ENCODE measurements around the gene TJP2.

TJP2 gene

GRCh38 chr9:69165581-69165980 is 8.5 kb upstream of the TJP2 start:
- Histone ChIP-seq H3K4me1 (ENCODE audit: low read depth, poor library complexity, severe bottlenecking) (no peaks in the 10 kb centered on the region), H3K4me2 (no peak overlapping the region), H3K27me3 (ENCODE audit: insufficient read depth, low read depth) (no peaks in the 10 kb centered on the region), H3K27ac (no peak overlapping the region), H3K4me3 (IDR thresholded peaks at IDR 0.05; ENCODE audit: insufficient read depth, low read depth, low read length) (no peak overlapping the region), H4K20me1 (ENCODE audit: insufficient read depth) (no peaks in the 10 kb centered on the region), H3K9ac (no peak overlapping the region), H3K36me3 (ENCODE audit: insufficient read depth) (no peaks in the 10 kb centered on the region), H3K79me2 (ENCODE audit: insufficient read depth, low read depth) (no peaks in the 10 kb centered on the region), H2AFZ (ENCODE audit: low read depth) (no peak overlapping the region)
- TF ChIP-seq CTCF (conservative IDR thresholded peaks at IDR 0.05; ENCODE audit: low read depth, low read length): no peak

GRCh38 chr9:69168709-69169217 is 5.3 kb upstream of the TJP2 start:
- no peaks in the 10 kb centered on the region for H3K36me3 ChIP-seq (ENCODE audit: insufficient read depth)
- no peak overlapping the region for H3K4me2 ChIP-seq
- no peaks in the 10 kb centered on the region for H3K79me2 ChIP-seq (ENCODE audit: insufficient read depth, low read depth)
- no peak overlapping the region for H3K27ac ChIP-seq
- H4K20me1 ChIP-seq (ENCODE audit: insufficient read depth): no peaks in the 10 kb centered on the region
- peaks cover 10% of the 10 kb centered on the region for H3K4me1 ChIP-seq (ENCODE audit: low read depth, poor library complexity, severe bottlenecking)
- no peak for TF ChIP-seq CTCF (conservative IDR thresholded peaks at IDR 0.05; ENCODE audit: low read depth, low read length)
- H2AFZ ChIP-seq (ENCODE audit: low read depth): no peak overlapping the region
- H3K9ac ChIP-seq: no peak overlapping the region
- H3K27me3 ChIP-seq (ENCODE audit: insufficient read depth, low read depth): no peaks in the 10 kb centered on the region
- H3K4me3 ChIP-seq (IDR thresholded peaks at IDR 0.05; ENCODE audit: insufficient read depth, low read depth, low read length): no peak overlapping the region

GRCh38 chr9:69170231-69170630 is 3.8 kb upstream of the TJP2 start:
- no peaks in the 10 kb centered on the region for H4K20me1 ChIP-seq (ENCODE audit: insufficient read depth)
- no peak overlapping the region for H2AFZ ChIP-seq (ENCODE audit: low read depth)
- no peak overlapping the region for H3K9ac ChIP-seq
- no peaks in the 10 kb centered on the region for H3K36me3 ChIP-seq (ENCODE audit: insufficient read depth)
- H3K27me3 ChIP-seq (ENCODE audit: insufficient read depth, low read depth): no peaks in the 10 kb centered on the region
- no peak overlapping the region for H3K27ac ChIP-seq
- no peaks in the 10 kb centered on the region for H3K79me2 ChIP-seq (ENCODE audit: insufficient read depth, low read depth)
- peaks cover 16% of the 10 kb centered on the region for H3K4me1 ChIP-seq (ENCODE audit: low read depth, poor library complexity, severe bottlenecking)
- no peak overlapping the region for H3K4me3 ChIP-seq (IDR thresholded peaks at IDR 0.05; ENCODE audit: insufficient read depth, low read depth, low read length)
- no peak for TF ChIP-seq CTCF (conservative IDR thresholded peaks at IDR 0.05; ENCODE audit: low read depth, low read length)
- no peak overlapping the region for H3K4me2 ChIP-seq

- no peaks in the 10 kb centered on the region for H3K36me3 ChIP-seq (ENCODE audit: insufficient read depth)
- TF ChIP-seq CTCF (conservative IDR thresholded peaks at IDR 0.05; ENCODE audit: low read depth, low read length): no peak
- no peak overlapping the region for H2AFZ ChIP-seq (ENCODE audit: low read depth)
- no peaks in the 10 kb centered on the region for H3K79me2 ChIP-seq (ENCODE audit: insufficient read depth, low read depth)
- H3K4me1 ChIP-seq (ENCODE audit: low read depth, poor library complexity, severe bottlenecking): peaks cover 22% of the 10 kb centered on the region
- no peak overlapping the region for H3K4me2 ChIP-seq
- H3K27me3 ChIP-seq (ENCODE audit: insufficient read depth, low read depth): no peaks in the 10 kb centered on the region
- no peak overlapping the region for H3K27ac ChIP-seq
- H4K20me1 ChIP-seq (ENCODE audit: insufficient read depth): no peaks in the 10 kb centered on the region
- no peak overlapping the region for H3K9ac ChIP-seq
- no peak overlapping the region for H3K4me3 ChIP-seq (IDR thresholded peaks at IDR 0.05; ENCODE audit: insufficient read depth, low read depth, low read length)
Measured at GRCh38 chr9:69171049-69171448, 3.0 kb upstream of the TJP2 start.

Measured in KMS-11 (cell line).